HG03439 (cell line): Measurements from ENCODE around the gene ZCCHC24.

Experiments used
- ATAC-seq: cut with Tn5 transposase; IDR thresholded peaks from one replicate; pipeline ENCODE4 v1.9.1; 2021; ENCODE audit warnings: mild to moderate bottlenecking, moderate library complexity; ENCODE audit not compliant: unreplicated experiment

ZCCHC24 gene

GRCh38 chr10:79414714-79415113 lies 30.7 kb downstream of the ZCCHC24 start:
- no peak for ATAC-seq

GRCh38 chr10:79413196-79413595 lies 32.2 kb downstream of the ZCCHC24 start:
- ATAC-seq = no peak

GRCh38 chr10:79412516-79412915 lies 32.9 kb downstream of the ZCCHC24 start:
- ATAC-seq = no peak

GRCh38 chr10:79411546-79412495 lies 33.6 kb downstream of the ZCCHC24 start:
- ATAC-seq = no peak

- no peak for ATAC-seq
Measured at GRCh38 chr10:79410315-79411094, 34.9 kb downstream of the ZCCHC24 start.

- ATAC-seq = no peak
Measured at GRCh38 chr10:79409726-79410085, 35.7 kb downstream of the ZCCHC24 start.

GRCh38 chr10:79409038-79409725 lies 36.2 kb downstream of the ZCCHC24 start:
- ATAC-seq = no peak

GRCh38 chr10:79407811-79408795 lies 37.3 kb downstream of the ZCCHC24 start:
- no peak for ATAC-seq

- ATAC-seq = no peak
Measured at GRCh38 chr10:79407423-79407796, 38.0 kb downstream of the ZCCHC24 start.

- no peak for ATAC-seq
Measured at GRCh38 chr10:79406683-79407422, 38.6 kb downstream of the ZCCHC24 start.

GRCh38 chr10:79405995-79406515 lies 39.4 kb downstream of the ZCCHC24 start:
- ATAC-seq = no peak

- ATAC-seq = no peak
Measured at GRCh38 chr10:79405221-79405994, 40.0 kb downstream of the ZCCHC24 start.

- ATAC-seq = no peak
Measured at GRCh38 chr10:79404690-79405131, 40.7 kb downstream of the ZCCHC24 start.

- ATAC-seq = no peak
Measured at GRCh38 chr10:79404231-79404609, 41.2 kb downstream of the ZCCHC24 start.

- no peak for ATAC-seq
Measured at GRCh38 chr10:79403441-79404230, 41.8 kb downstream of the ZCCHC24 start.

- ATAC-seq = no peak
Measured at GRCh38 chr10:79402951-79403350, 42.5 kb downstream of the ZCCHC24 start.

- ATAC-seq = no peak
Measured at GRCh38 chr10:79402625-79402946, 42.8 kb downstream of the ZCCHC24 start.
